ENCODE measurements around the gene GFOD2.

The GFOD2 gene

GRCh38 chr16:67641779-67642708 is 77.1 kb downstream of the GFOD2 start:
- no peak for DNase-seq (ENCODE audit: low spot score)

GRCh38 chr16:67637625-67638024 is 81.5 kb downstream of the GFOD2 start:
- no peak for DNase-seq (ENCODE audit: low spot score)

GRCh38 chr16:67636713-67637112 is 82.4 kb downstream of the GFOD2 start:
- no peak for DNase-seq (ENCODE audit: low spot score)

GRCh38 chr16:67632415-67633172 is 86.5 kb downstream of the GFOD2 start:
- no peak for DNase-seq (ENCODE audit: low spot score)

GRCh38 chr16:67628216-67628615 is 90.9 kb downstream of the GFOD2 start:
- no peak for DNase-seq (ENCODE audit: low spot score)

Data from CD4-positive, alpha-beta T cell treated with Interleukin-2 at 100 ng/mL for 4 hours (primary cell).